ENCODE results near the gene CCR4.
"Not testable (repeated sequence)": the region's sequence is repeated elsewhere in the genome, so short reads cannot be mapped to it uniquely, and the experiment has no call there.

CCR4 gene

DNA sequence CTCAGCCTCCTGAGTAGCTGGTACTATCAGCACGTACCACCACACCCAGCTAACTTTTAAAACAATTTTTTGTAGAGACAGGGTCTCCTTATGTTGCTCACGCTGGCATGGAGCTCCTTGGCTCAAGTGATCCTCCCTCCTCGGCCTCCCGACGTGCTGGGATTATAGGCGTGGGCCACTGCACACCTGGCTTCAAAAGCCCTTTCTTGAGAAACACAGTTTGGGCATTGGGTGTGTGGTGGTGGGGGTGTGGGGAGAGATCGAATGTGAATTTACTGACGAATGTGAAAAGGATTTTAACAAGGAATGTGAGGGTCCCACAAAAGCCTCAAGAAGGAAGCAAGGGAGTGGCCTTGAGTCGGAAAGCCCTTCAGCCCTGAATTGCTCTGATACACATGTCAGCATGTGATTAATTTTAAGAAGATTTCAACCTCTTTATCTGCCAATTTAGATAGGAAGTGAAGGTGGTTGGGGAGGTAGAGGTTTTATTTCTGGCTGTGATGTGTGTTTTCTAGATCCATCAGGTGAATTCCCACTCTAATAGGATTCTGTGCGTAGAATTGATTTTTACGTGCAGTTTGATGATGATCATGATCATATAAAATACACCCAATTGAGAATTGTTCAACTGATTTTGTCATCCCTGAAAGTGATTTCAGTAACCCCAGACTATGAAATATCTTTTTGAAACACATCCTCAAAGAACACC is 1.1 kb downstream of the CCR4 start:
- no peak for DNase-seq (ENCODE audit: low spot score)

DNA sequence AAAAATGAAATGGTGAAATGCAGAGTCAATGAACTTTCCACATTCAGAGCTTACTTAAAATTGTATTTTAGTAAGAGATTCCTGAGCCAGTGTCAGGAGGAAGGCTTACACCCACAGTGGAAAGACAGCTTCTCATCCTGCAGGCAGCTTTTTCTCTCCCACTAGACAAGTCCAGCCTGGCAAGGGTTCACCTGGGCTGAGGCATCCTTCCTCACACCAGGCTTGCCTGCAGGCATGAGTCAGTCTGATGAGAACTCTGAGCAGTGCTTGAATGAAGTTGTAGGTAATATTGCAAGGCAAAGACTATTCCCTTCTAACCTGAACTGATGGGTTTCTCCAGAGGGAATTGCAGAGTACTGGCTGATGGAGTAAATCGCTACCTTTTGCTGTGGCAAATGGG is 3.1 kb downstream of the CCR4 start:
- no peak for DNase-seq (ENCODE audit: low spot score)

DNA sequence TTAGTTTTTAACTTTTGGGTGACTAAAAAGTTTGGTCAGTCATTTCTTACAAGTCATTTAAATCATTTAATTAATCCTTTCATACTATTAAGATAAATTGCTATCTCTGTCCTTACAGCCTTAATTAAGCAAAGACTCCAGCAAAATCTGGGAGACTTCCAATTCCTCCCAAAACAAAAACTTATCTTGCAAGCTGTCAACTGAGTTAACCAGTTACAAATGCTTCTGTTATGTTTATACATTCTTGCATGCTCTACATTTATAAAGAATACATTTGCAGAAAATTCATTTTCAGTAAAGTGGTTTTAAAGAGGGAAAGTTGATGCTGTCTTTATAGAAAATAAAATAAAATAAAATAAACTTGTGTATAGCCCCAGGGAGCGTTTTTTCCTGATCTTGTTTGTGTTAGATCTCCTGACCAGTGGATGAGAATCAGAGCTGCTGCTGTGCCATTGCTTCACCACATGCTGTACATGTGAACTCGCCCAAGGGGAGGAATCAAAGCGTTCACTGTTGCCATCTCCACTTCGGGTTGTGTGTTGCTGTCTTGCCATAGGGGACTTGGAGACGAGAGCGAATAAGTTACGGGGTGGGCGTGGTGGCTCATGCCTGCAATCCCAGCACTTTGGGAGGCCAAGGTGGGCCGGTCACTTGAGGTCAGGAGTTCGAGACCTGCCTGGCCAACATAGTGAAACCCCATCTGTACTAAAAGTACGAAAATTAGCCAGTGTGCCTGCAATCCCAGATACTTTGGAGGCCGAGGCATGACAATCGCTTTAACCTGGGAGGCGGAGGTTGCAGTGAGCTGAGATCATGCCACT is 5.5 kb downstream of the CCR4 start:
- no peak for DNase-seq (ENCODE audit: low spot score)

DNA sequence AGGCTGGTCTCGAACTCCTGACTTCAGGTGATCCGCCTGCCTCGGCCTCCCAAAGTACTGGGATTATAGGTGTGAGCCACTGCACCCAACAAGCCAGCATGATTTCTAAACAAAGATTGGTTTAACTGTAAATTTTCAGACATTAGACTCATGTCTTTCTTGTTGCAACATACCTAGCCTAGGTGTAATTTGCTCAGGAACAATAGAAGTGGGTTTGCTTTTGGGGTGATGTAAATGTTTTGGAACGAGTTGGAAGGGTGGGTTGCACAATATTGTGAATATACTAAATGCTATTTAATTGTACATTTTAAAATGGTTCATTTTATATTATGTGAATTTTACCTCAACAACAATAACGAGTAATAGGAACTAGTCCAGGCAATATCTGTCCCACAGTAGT is 7.1 kb downstream of the CCR4 start:
- DNase-seq (ENCODE audit: low spot score) = no peak

GRCh38 chr3:32959371-32959770 is 7.9 kb downstream of the CCR4 start:
- no peak for DNase-seq (ENCODE audit: low spot score)

GRCh38 chr3:32960404-32961170 is 9.1 kb downstream of the CCR4 start:
- no peak for DNase-seq (ENCODE audit: low spot score)

DNA sequence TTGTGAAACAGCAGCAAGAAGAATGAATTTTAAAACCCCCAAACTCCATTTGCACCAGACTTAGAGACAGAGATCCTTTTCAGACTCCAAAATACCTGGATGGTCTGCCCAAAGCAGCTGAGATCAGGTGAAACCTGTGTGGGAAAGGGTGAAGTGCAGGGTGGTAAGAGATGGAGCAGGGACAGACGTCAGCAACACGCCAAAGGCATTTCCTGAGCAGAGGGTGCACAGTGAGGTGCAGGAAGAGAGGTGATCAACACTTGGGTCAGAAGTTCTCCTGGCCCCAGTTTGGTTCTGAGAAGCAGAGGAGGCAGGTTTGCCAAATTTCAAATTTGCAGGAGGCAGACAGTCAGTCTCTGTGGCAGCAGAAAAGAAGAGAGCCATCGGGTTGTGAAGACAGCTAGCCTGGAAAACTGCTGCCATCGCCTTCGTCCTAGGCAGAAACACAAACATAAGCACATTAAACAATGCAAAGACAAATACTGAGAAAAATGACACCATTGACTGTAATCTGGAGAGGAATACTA is 9.8 kb downstream of the CCR4 start:
- no peak for DNase-seq (ENCODE audit: low spot score)

- DNase-seq (ENCODE audit: low spot score) = no peak
These were observed 12.4 kb downstream of the CCR4 start for GRCh38 chr3:32963871-32964270.

DNA sequence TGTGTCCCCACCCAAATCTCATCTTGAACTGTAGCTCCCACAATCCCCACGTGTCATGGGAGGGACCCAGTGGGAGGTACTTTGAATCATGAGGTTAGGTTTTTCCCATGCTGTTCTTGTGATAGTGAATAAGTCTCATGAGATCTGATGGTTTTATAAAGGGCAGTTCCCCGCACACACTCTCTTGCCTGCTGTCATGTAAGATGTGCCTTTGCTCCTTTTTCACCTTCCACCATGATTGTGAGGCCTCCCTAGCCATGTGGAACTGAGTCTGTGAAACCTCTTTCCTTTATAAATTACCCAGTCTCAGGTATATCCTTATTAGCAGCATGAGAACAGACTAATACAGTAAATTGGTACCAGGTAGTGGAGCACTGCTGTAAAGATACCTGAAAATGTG is 13.3 kb downstream of the CCR4 start:
- not testable (repeated sequence) for DNase-seq (ENCODE audit: low spot score)

GRCh38 chr3:32965617-32966213 is 14.3 kb downstream of the CCR4 start:
- not testable (repeated sequence) for DNase-seq (ENCODE audit: low spot score)

DNA sequence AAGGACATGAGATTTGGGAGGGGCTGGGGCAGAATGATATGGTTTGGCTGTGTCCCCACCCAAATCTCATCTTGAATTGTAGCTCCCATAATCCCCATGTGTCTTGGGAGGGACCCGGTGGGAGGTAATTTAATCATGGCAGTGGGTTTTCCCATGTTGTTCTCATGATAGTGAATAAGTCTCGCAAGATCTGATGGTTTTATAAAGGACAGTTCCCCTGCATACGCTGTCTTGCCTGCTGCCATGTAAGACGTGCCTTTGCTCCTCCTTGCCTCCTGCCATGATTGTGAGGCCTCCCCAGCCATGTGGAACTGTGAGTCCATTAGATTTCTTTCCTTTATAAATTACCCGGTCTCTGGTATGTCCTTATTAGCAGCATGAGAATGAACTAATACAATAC is 15.2 kb downstream of the CCR4 start:
- DNase-seq (ENCODE audit: low spot score) = not testable (repeated sequence)

- DNase-seq (ENCODE audit: low spot score) = no peak
These were observed 16.9 kb downstream of the CCR4 start for GRCh38 chr3:32968166-32968919.

- DNase-seq (ENCODE audit: low spot score) = no peak
These were observed 17.5 kb downstream of the CCR4 start for GRCh38 chr3:32968920-32969389.

DNA sequence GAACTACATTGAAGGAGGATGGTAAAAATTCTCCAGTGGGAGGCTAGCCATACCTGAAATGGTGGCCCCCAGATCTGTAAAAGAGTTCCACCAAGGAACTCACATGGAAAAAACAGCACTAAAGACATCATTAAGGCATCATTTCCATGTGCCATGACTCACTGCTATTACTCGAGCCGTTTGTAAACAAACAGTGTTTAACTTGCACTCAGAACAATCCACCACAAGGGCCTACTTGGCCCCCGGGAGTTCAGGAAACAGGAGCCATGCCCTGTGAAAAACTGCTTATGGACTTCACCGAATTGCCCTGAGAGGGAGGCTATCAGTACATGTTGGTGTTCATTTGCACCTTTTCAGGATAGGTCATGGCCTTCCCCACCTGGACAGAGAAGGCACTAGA is 18.2 kb downstream of the CCR4 start:
- no peak for DNase-seq (ENCODE audit: low spot score)

GRCh38 chr3:32971291-32971690 is 19.8 kb downstream of the CCR4 start:
- not testable (repeated sequence) for DNase-seq (ENCODE audit: low spot score)

DNA sequence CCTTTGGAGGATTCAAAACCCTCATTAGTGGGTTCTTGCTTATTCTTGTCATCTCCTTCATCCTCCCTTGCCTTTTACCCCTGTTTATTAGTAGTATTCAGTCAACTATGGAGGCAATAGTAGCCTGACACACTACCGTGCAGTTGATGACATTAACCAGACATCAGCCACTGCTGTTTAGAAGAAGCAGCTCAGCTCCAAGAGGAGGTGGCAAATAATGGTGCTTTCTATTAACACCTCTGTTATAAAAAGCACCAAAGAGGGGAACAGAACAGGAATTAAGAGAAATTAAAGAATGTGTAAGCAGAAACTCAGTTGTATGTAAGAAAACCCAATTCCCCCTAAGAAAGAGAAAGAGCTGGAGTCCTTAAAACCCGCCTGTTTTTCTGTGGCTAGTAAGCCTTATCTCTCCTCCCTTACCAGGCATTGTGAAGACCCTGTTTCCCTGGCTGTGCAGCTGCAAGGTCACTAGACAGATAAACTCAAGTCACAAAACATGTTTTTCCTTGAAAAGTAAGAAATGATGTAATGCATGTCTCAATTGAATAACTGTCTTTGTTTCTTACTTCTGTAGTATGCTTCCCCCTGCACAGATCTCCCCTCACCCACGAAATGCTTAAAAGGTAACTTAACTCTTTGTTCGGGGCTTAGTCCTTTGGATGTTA is 21.2 kb downstream of the CCR4 start:
- DNase-seq (ENCODE audit: low spot score) = no peak

- DNase-seq (ENCODE audit: low spot score) = no peak
These were observed 22.5 kb downstream of the CCR4 start for GRCh38 chr3:32973982-32974381.

- DNase-seq (ENCODE audit: low spot score) = no peak
These were observed 24.6 kb downstream of the CCR4 start for GRCh38 chr3:32975891-32976595.

DNA sequence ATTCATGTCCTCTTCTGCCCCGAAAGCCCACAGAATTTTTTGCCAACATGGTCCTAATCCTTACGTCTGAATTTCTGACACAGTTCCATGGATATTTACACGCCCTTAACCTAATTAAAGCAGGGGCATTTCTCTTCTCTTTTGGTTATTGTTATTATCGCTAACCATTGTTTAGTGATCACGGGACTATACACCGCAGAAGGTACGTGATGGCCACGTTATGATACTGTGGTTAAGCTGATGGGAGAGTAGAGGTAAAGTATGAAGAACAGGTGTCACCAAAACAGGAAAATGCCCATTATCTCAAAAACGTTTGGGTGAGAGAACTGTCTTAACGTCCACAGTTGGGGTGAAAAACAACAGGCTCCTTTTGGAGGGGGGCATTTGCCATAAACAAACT is 26.4 kb downstream of the CCR4 start:
- no peak for DNase-seq (ENCODE audit: low spot score)

DNA sequence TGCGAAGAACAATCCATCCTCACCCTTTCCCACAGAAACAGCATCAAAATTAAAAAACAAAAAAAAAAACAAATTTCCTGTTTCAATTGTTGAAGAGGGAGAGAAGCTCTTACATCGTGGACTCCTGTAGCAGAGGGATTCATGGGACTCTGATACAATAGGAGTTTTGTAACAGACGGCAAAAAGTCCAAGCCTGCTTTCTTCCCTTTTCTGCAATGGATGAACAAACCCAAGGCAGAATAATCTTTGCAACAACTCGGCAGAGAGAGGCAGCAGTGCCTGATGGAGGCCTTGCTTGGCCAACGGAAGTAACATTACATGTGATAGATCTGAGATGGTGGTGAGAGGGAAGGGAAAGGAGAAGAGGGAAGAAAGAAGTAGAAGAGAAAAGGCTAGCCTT is 26.9 kb downstream of the CCR4 start:
- DNase-seq (ENCODE audit: low spot score) = no peak

Data from NAMALWA (cell line).